ENCODE data around the gene VIPR1. TPM values are rescaled to one million over a fixed set of nuclear protein-coding genes. Genes with fewer than 3 reads are reported as not detected.
A peak's percentile ranks its signal among the peaks of the same experiment; 100 is the strongest.
"Not testable (repeated sequence)": the region's sequence is repeated elsewhere in the genome, so short reads cannot be mapped to it uniquely, and the experiment has no call there.

The VIPR1 gene
- total and polyA plus RNA-seq, 4 donors: 3.2 to 14.0 (median 9.6) TPM

DNA sequence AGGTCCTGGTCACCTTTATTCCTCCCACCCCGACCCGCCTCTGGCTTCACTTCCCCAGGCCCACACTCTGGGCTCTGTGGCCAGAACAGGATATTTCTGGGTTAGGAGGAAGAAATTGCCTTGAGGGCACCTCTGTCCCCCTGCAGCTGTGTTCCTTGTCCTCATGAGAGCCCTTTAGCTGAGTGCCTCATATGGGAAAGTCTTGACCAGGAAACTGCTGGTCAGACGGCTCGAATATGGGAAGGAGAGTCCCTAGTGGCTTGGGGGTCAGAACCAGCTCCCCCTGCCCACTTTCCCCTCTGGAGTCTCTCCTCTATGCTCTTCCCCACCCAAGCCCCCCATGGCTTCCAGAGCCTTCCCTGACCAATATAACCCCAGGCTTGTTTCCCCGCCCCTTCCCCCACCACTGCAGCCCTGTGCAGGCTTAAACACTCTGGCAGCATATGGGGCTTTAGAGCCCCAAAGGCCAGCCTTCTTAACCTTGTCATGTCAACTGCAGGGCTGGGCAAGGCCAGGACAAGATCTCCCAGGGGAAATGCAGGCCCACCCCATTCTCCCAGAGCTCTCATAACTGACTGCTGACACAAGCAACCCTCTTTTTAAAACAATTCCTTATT is 42.9 kb downstream of the VIPR1 start:
- ATAC-seq (ENCODE audit: low FRiP score): no peak

DNA sequence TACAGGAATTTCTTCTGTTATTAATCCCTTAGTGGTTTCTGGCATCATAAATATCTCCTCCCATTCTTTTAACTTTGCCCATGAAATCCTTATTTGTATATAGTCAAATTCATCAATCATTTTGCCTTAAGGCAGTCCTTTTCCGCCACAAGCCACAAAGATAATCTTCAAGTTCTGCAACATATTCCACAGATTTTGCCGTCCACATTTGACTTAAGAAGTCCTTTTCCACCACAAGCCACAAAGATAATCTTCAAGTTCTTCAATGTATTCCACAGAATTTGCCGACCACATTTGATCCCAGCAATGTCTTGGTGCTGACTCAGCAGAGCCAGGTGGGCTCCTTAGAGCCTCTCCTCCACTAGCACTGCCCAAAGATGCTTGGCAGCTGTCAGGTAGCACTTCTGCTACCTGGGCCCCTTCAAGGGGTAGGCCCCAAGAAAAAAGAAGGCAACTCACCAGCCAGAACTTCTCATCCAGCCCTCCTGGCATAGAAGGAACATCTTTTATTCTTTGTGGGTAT is 44.3 kb downstream of the VIPR1 start:
- Histone ChIP-seq H3K4me3 (ENCODE audit: low read length in 2 of 2) (no peak overlapping the region), H3K27me3 (ENCODE audit: control insufficient read depth in 1 of 2, insufficient read depth in 2 of 2, low read length in 1 of 2) (no peaks in the 10 kb centered on the region), H3K27ac (ENCODE audit: low read depth in 1 of 2, low read length in 2 of 2) (no peak overlapping the region), H3K4me1 (ENCODE audit: control insufficient read depth in 1 of 2, insufficient read depth in 2 of 2, low read length in 2 of 2) (peaks cover 0 to 3% of the 10 kb centered on the region in 2 donors), H3K36me3 (ENCODE audit: control insufficient read depth in 1 of 2, insufficient read depth in 2 of 2, low read length in 1 of 2) (no peaks in the 10 kb centered on the region), H3K9me3 (ENCODE audit: control insufficient read depth, low read length) (no peaks in the 10 kb centered on the region)
- WGBS, 2 donors: 96 to 98% methylated on average over 3 of the region's 3 CpGs
- DNase-seq: no peak
- no peak for ATAC-seq (ENCODE audit: low FRiP score)
- intact Hi-C loops (cut with DNase I): loop anchor here (2.0 to 10.0 kb wide), 5 partner anchors 44 to 322 kb away; partner anchors contain the start of gene VIPR1 (in 2 of the 2)

More for the DNA sequence above, 42.9 kb downstream of the VIPR1 start:
- H3K36me3 ChIP-seq (ENCODE audit: control insufficient read depth in 1 of 2, insufficient read depth in 2 of 2, low read length in 1 of 2): no peaks in the 10 kb centered on the region
- H3K4me3 ChIP-seq (ENCODE audit: low read length in 2 of 2): no peak overlapping the region
- intact Hi-C loops (cut with DNase I): loop anchor here (5.0 to 10.0 kb wide), 4 partner anchors 43 to 321 kb away; partner anchors contain the start of gene VIPR1 (in 1 of the 2)
- WGBS, 2 donors: 53 to 58% methylated on average over 5 of the region's 5 CpGs
- H3K27ac ChIP-seq (ENCODE audit: low read depth in 1 of 2, low read length in 2 of 2): peak overlapping the region; percentile 10 to 61
- H3K9me3 ChIP-seq (ENCODE audit: control insufficient read depth, low read length): no peaks in the 10 kb centered on the region
- no peaks in the 10 kb centered on the region for H3K27me3 ChIP-seq (ENCODE audit: control insufficient read depth in 1 of 2, insufficient read depth in 2 of 2, low read length in 1 of 2)
- DNase-seq: no peak
- peaks cover 0 to 3% of the 10 kb centered on the region in 2 donors for H3K4me1 ChIP-seq (ENCODE audit: control insufficient read depth in 1 of 2, insufficient read depth in 2 of 2, low read length in 2 of 2)

DNA sequence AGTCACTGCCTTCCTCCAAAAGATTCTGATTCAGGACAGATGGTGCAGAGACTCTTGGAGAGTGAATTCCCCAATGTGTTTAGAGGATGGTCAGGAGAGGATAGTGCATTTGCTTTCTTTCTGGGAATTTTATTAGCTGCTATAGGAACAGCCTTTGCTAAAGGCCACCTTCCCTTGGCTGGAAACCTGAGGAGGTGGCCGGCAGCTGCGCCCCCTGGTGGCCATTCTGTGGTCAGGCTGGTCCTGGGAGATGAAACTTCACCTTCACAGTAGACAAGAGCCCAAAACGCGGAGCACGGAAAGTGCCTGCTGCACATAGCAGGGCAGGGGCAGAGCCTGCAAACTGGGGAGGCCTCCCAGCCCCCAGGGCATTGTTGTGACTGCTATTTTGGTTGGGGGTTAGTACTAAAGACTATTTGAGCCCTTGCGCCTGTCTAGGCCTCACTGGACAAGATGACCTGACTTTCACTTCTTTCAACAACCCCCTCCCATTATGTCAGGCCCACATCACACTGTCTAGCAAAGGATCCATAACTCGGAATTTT is 45.0 kb downstream of the VIPR1 start:
- Histone ChIP-seq H3K4me3 (ENCODE audit: low read length in 2 of 2) (no peak overlapping the region), H3K36me3 (ENCODE audit: control insufficient read depth in 1 of 2, insufficient read depth in 2 of 2, low read length in 1 of 2) (no peaks in the 10 kb centered on the region), H3K27ac (ENCODE audit: low read depth in 1 of 2, low read length in 2 of 2) (no peak overlapping the region), H3K4me1 (ENCODE audit: control insufficient read depth in 1 of 2, insufficient read depth in 2 of 2, low read length in 2 of 2) (peaks cover 0 to 3% of the 10 kb centered on the region in 2 donors), H3K27me3 (ENCODE audit: control insufficient read depth in 1 of 2, insufficient read depth in 2 of 2, low read length in 1 of 2) (no peaks in the 10 kb centered on the region), H3K9me3 (ENCODE audit: control insufficient read depth, low read length) (no peaks in the 10 kb centered on the region)
- ATAC-seq (ENCODE audit: low FRiP score) (peak; percentile 71), DNase-seq (peak; percentile 73 to 91)
- 33 to 38% methylated on average over 7 of the region's 7 CpGs for WGBS, 2 donors
- intact Hi-C loops (cut with DNase I): loop anchor here (2.0 to 10.0 kb wide), 5 partner anchors 45 to 323 kb away; partner anchors contain the start of gene VIPR1 (in 2 of the 2)

DNA sequence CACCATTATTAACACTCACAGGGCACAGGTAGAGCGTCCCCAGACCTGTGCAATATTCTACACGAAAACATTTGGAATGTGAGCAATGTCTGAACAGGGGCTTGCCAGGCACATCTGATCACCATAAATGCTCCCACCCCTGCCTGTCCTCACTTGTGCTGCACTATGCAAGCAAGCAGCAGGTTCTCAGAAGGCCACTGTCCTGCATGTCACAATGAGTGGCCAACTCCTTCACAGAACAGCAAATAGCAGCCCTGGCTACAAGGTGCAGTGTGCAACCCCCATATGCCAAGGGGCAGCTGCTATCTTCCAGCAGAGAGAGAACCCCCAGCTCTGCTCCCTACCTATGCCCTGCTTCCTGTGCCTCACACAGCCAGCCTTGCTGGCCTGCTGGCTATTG is 46.7 kb downstream of the VIPR1 start:
- no peak for ATAC-seq (ENCODE audit: low FRiP score)

DNA sequence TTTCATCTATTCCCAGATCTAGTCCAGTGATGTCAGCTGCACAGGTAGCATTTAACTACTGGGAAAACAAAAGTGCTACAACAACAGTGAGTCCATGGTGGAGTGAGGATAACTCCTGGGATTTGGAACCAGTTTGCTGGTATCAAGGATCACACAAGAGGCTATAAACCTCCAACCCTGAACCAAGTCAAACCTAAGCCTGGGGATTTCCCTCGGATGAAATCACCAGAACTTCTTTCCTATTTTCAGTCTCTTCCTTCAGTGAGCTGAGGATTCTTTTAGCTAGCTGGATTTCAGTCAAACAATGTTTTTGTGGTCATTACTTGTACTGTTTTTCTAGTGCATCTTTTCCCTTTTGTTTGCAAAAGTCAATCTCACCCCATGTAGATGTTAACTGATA is 47.8 kb downstream of the VIPR1 start:
- intact Hi-C loops (cut with DNase I): no loop called here
- H3K36me3 ChIP-seq (ENCODE audit: control insufficient read depth in 1 of 2, insufficient read depth in 2 of 2, low read length in 1 of 2): peaks cover 0 to 6% of the 10 kb centered on the region in 2 donors
- no peak overlapping the region for H3K4me3 ChIP-seq (ENCODE audit: low read length in 2 of 2)
- no peaks in the 10 kb centered on the region for H3K27me3 ChIP-seq (ENCODE audit: control insufficient read depth in 1 of 2, insufficient read depth in 2 of 2, low read length in 1 of 2)
- no peak overlapping the region for H3K27ac ChIP-seq (ENCODE audit: low read depth in 1 of 2, low read length in 2 of 2)
- no peak for DNase-seq
- 35 to 86% methylated on average over 1 of the region's 1 CpG for WGBS, 2 donors
- ATAC-seq (ENCODE audit: low FRiP score): no peak
- no peaks in the 10 kb centered on the region for H3K9me3 ChIP-seq (ENCODE audit: control insufficient read depth, low read length)
- H3K4me1 ChIP-seq (ENCODE audit: control insufficient read depth in 1 of 2, insufficient read depth in 2 of 2, low read length in 2 of 2): peaks cover 0 to 3% of the 10 kb centered on the region in 2 donors

More for the DNA sequence above, 46.7 kb downstream of the VIPR1 start:
- 83 to 89% methylated on average over 2 of the region's 2 CpGs for WGBS, 2 donors
- H3K36me3 ChIP-seq (ENCODE audit: control insufficient read depth in 1 of 2, insufficient read depth in 2 of 2, low read length in 1 of 2): peaks cover 0 to 5% of the 10 kb centered on the region in 2 donors
- no peak for DNase-seq
- no peaks in the 10 kb centered on the region for H3K9me3 ChIP-seq (ENCODE audit: control insufficient read depth, low read length)
- intact Hi-C loops (cut with DNase I): loop anchor here (5.0 to 10.0 kb wide), 4 partner anchors 47 to 324 kb away; partner anchors contain the start of gene VIPR1 (in 1 of the 2)
- no peaks in the 10 kb centered on the region for H3K27me3 ChIP-seq (ENCODE audit: control insufficient read depth in 1 of 2, insufficient read depth in 2 of 2, low read length in 1 of 2)
- no peak overlapping the region for H3K27ac ChIP-seq (ENCODE audit: low read depth in 1 of 2, low read length in 2 of 2)
- H3K4me3 ChIP-seq (ENCODE audit: low read length in 2 of 2): no peak overlapping the region
- peaks cover 0 to 3% of the 10 kb centered on the region in 2 donors for H3K4me1 ChIP-seq (ENCODE audit: control insufficient read depth in 1 of 2, insufficient read depth in 2 of 2, low read length in 2 of 2)

DNA sequence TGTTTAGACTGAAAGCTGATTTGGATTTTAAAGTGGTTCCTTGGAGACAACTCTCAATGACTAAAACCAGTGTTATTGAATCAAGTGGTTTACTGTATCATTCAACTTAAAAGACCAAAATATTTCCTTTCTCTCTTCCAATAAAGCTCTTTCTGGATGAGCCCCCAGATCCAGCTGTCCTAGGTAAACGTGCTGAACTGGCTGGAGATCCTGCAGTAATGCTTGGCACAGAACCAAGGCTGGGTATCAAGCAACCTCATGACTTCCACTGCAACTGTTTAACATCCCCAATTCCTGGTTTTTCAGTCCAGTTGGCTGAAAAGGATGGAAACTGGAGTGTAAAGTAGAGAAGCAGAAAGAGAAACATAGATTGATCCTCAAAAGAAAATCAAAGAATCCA is 50.4 kb downstream of the VIPR1 start:
- intact Hi-C loops (cut with DNase I): no loop called here
- no peak for ATAC-seq (ENCODE audit: low FRiP score)

DNA sequence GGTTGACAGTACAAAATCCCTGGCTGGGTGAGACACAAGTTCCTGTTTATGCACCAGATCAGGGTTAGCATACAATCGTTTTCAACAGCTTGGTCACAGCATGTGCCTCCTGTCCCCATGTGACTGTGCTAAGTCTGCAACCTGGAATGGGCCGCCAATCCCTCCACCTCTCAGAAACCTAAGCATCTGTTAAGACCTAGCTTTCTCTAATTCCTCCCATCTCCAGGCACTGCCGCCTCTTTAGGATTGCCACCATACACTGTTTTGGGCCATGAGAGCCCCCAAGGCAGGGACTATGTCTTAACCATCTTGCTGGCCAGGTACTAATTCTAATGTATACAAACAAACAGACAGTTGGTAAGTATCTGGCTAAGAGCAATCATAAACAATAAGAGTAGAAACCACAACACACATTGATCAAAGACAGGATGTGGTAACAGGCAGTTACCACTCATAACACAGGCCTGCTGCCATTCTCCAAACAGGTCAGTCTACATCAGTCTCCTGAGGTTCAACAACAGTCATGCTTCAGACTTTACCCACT is 53.7 kb downstream of the VIPR1 start:
- no peak overlapping the region for H3K27ac ChIP-seq (ENCODE audit: low read depth in 1 of 2, low read length in 2 of 2)
- peaks cover 0 to 14% of the 10 kb centered on the region in 2 donors for H3K36me3 ChIP-seq (ENCODE audit: control insufficient read depth in 1 of 2, insufficient read depth in 2 of 2, low read length in 1 of 2)
- no peak overlapping the region for H3K4me3 ChIP-seq (ENCODE audit: low read length in 2 of 2)
- WGBS, 2 donors: 76% methylated on average over 3 of the region's 3 CpGs
- intact Hi-C loops (cut with DNase I): no loop called here
- no peak for DNase-seq
- no peaks in the 10 kb centered on the region for H3K4me1 ChIP-seq (ENCODE audit: control insufficient read depth in 1 of 2, insufficient read depth in 2 of 2, low read length in 2 of 2)
- no peaks in the 10 kb centered on the region for H3K9me3 ChIP-seq (ENCODE audit: control insufficient read depth, low read length)
- H3K27me3 ChIP-seq (ENCODE audit: control insufficient read depth in 1 of 2, insufficient read depth in 2 of 2, low read length in 1 of 2): no peaks in the 10 kb centered on the region
- no peak for ATAC-seq (ENCODE audit: low FRiP score)

More for the DNA sequence above, 50.4 kb downstream of the VIPR1 start:
- no peaks in the 10 kb centered on the region for H3K9me3 ChIP-seq (ENCODE audit: control insufficient read depth, low read length)
- no peaks in the 10 kb centered on the region for H3K4me1 ChIP-seq (ENCODE audit: control insufficient read depth in 1 of 2, insufficient read depth in 2 of 2, low read length in 2 of 2)
- H3K27me3 ChIP-seq (ENCODE audit: control insufficient read depth in 1 of 2, insufficient read depth in 2 of 2, low read length in 1 of 2): no peaks in the 10 kb centered on the region
- H3K36me3 ChIP-seq (ENCODE audit: control insufficient read depth in 1 of 2, insufficient read depth in 2 of 2, low read length in 1 of 2): peaks cover 0 to 12% of the 10 kb centered on the region in 2 donors
- no peak overlapping the region for H3K4me3 ChIP-seq (ENCODE audit: low read length in 2 of 2)
- WGBS, 2 donors: 0 to 12% methylated on average over 1 of the region's 1 CpG
- H3K27ac ChIP-seq (ENCODE audit: low read depth in 1 of 2, low read length in 2 of 2): no peak overlapping the region
- DNase-seq: no peak

DNA sequence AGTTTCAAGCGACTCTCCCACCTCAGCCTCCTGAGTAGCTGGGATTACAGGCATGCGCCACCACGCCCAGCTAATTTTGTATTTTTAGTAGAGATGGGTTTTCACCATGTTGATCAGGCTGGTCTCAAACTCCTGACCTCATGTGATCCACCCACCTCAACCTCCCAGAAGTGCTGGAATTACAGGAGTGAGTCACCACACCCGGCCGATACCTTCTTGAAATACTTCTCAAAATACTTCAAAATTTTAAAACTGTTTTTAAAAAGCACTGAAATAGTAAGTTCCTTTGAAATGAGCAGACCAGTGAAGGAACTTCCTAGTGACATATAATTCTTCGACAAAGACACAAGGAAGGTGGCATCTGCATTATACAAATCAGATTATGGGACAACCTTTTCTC is 54.4 kb downstream of the VIPR1 start:
- intact Hi-C loops (cut with DNase I); ATAC-seq (ENCODE audit: low FRiP score); H3K9me3 ChIP-seq (ENCODE audit: control insufficient read depth, low read length); H3K27me3 ChIP-seq (ENCODE audit: control insufficient read depth in 1 of 2, insufficient read depth in 2 of 2, low read length in 1 of 2); DNase-seq; H3K4me3 ChIP-seq (ENCODE audit: low read length in 2 of 2); H3K4me1 ChIP-seq (ENCODE audit: control insufficient read depth in 1 of 2, insufficient read depth in 2 of 2, low read length in 2 of 2); H3K27ac ChIP-seq (ENCODE audit: low read depth in 1 of 2, low read length in 2 of 2): not testable (repeated sequence)
- 91 to 95% methylated on average over 6 of the region's 6 CpGs for WGBS, 2 donors
- H3K36me3 ChIP-seq (ENCODE audit: control insufficient read depth in 1 of 2, insufficient read depth in 2 of 2, low read length in 1 of 2): peaks cover 0 to 14% of the 10 kb centered on the region in 2 donors
